ENCODE data around the gene PAPPA2.

GRCh38 chr1:176831150-176831549 is 368.2 kb downstream of the PAPPA2 start:
- no peak for TF ChIP-seq CTCF (IDR thresholded peaks at IDR 0.05)
- no peak for TF ChIP-seq POLR2A (IDR thresholded peaks at IDR 0.05)
